HG02798 (cell line): Measurements from ENCODE around the gene OBSL1.

Experiments used
- ATAC-seq: cut with Tn5 transposase; IDR thresholded peaks from one replicate; pipeline ENCODE4 v1.9.1; 2021; ENCODE audit warnings: mild to moderate bottlenecking; ENCODE audit not compliant: unreplicated experiment, poor library complexity

The OBSL1 gene

GRCh38 chr2:219536967-219537366 lies 34.4 kb downstream of the OBSL1 start:
- no peak for ATAC-seq

GRCh38 chr2:219536425-219536824 lies 34.9 kb downstream of the OBSL1 start:
- ATAC-seq, result no peak

- no peak for ATAC-seq
These were observed 37.2 kb downstream of the OBSL1 start for GRCh38 chr2:219533930-219534661.

- ATAC-seq, result no peak
These were observed 39.0 kb downstream of the OBSL1 start for GRCh38 chr2:219532378-219532649.

GRCh38 chr2:219531639-219532377 lies 39.5 kb downstream of the OBSL1 start:
- ATAC-seq, result no peak

GRCh38 chr2:219530048-219530963 lies 41.0 kb downstream of the OBSL1 start:
- peak; percentile 83 for ATAC-seq

- ATAC-seq, result no peak
These were observed 43.9 kb downstream of the OBSL1 start for GRCh38 chr2:219527472-219527871.

GRCh38 chr2:219527076-219527394 lies 44.3 kb downstream of the OBSL1 start:
- ATAC-seq, result no peak

GRCh38 chr2:219526320-219527075 lies 44.8 kb downstream of the OBSL1 start:
- no peak for ATAC-seq

- no peak for ATAC-seq
These were observed 45.7 kb downstream of the OBSL1 start for GRCh38 chr2:219525533-219526232.

- ATAC-seq, result no peak
These were observed 46.5 kb downstream of the OBSL1 start for GRCh38 chr2:219524817-219525216.

GRCh38 chr2:219523031-219523671 lies 48.2 kb downstream of the OBSL1 start:
- no peak for ATAC-seq

GRCh38 chr2:219522111-219523030 lies 49.0 kb downstream of the OBSL1 start:
- ATAC-seq, result no peak

GRCh38 chr2:219521066-219521880 lies 50.1 kb downstream of the OBSL1 start:
- ATAC-seq, result no peak

GRCh38 chr2:219520079-219520478 lies 51.3 kb downstream of the OBSL1 start:
- no peak for ATAC-seq

- ATAC-seq, result no peak
These were observed 51.8 kb downstream of the OBSL1 start for GRCh38 chr2:219519526-219519916.

- ATAC-seq, result no peak
These were observed 53.2 kb downstream of the OBSL1 start for GRCh38 chr2:219517954-219518778.
